MG63 (cell line): ENCODE measurements around the gene MT1H. TPM values are rescaled to one million over a fixed set of nuclear protein-coding genes. Genes with fewer than 3 reads are reported as not detected.

Experiments
- total RNA-seq: library from RNA; depleted of rRNA; stranded (reverse); fragments of >200 nt; shearing (Covaris generic); gene quantifications from 2 replicates; pipeline ENCODE4 v1.2.3, GENCODE V29; 2014; ENCODE audit warnings: low replicate concordance; rRNA removed

The MT1H gene
- total RNA-seq, 1 experiment from 2014 or later = not detected

Other genes starting within 250 kb of the MT1H start
- 296 and 395 TPM in 2 replicates for gene AMFR, start 244.3 kb upstream of the MT1H start, total RNA-seq
- 191 and 387 TPM in 2 replicates for gene NUDT21, start 218.5 kb upstream of the MT1H start, total RNA-seq
- 217 and 688 TPM in 2 replicates for gene OGFOD1, start 218.3 kb upstream of the MT1H start, total RNA-seq
- 99.1 and 141 TPM in 2 replicates for gene BBS2, start 149.8 kb upstream of the MT1H start, total RNA-seq
- gene MT4, start 104.7 kb upstream of the MT1H start, total RNA-seq = not detected in 2 replicates
- gene MT3, start 80.3 kb upstream of the MT1H start, total RNA-seq = not detected in 2 replicates
- gene MT2A, start 61.2 kb upstream of the MT1H start, total RNA-seq = 115 and 538 TPM in 2 replicates
- 49.5 and 203 TPM in 2 replicates for gene MT1E, start 44.0 kb upstream of the MT1H start, total RNA-seq
- 5.2 and 26.7 TPM in 2 replicates for gene MT1M, start 37.2 kb upstream of the MT1H start, total RNA-seq
- gene MT1A, start 31.1 kb upstream of the MT1H start, total RNA-seq = not detected in 2 replicates
- gene MT1B, start 17.9 kb upstream of the MT1H start, total RNA-seq = not detected in 2 replicates
- not detected in 2 replicates for gene MT1F, start 11.9 kb upstream of the MT1H start, total RNA-seq
- not detected in 2 replicates for gene MT1G, start 1.7 kb upstream of the MT1H start, total RNA-seq
- 36.3 and 166 TPM in 2 replicates for gene MT1X, start 12.7 kb downstream of the MT1H start, total RNA-seq
- 125 and 160 TPM in 2 replicates for gene NUP93, start 60.3 kb downstream of the MT1H start, total RNA-seq
- gene SLC12A3, start 195.4 kb downstream of the MT1H start, total RNA-seq = not detected in 2 replicates